Measurements from ENCODE around the gene SYS1. TPM values are rescaled to one million over a fixed set of nuclear protein-coding genes. Genes with fewer than 3 reads are reported as not detected.

The SYS1 gene
- total and polyA plus RNA-seq, 2 donors (not counting 1 experiment from before 2014, with no cell fraction given) = 25.3 to 57.7 TPM

GRCh38 chr20:45353746-45354145 is 9.2 kb upstream of the SYS1 start:
- H3K9me3 Mint-ChIP-seq (ENCODE audit: insufficient read depth) = no peaks in the 10 kb centered on the region
- no peak for ATAC-seq (ENCODE audit: low read depth)
- peaks cover 0 to under 1% of the 10 kb centered on the region in 2 donors for H3K4me1 ChIP-seq (ENCODE audit: control insufficient read depth in 2 of 2, insufficient read depth in 2 of 2, low read length in 2 of 2)
- intact Hi-C loops (cut with micrococcal nuclease) = no loop called here
- no peak overlapping the region for H3K4me2 ChIP-seq (replicated peaks; ENCODE audit: low read depth, low read length, poor library complexity, severe bottlenecking)
- no peak overlapping the region for H3K4me3 ChIP-seq (ENCODE audit: control extremely low read depth in 1 of 5, extremely low read depth in 1 of 5, insufficient read depth in 1 of 5, low read depth in 2 of 5, low read length in 4 of 5)
- H3K9me3 ChIP-seq (ENCODE audit: control extremely low read depth in 1 of 3, control insufficient read depth in 2 of 3, insufficient read depth in 1 of 3, low read length in 2 of 3) = no peaks in the 10 kb centered on the region
- CTCF ChIA-PET = interaction anchor here (1.0 to 3.7 kb wide), 2 partner anchors 9 to 83 kb away, joined by 3 to 13 read pairs; partner anchors contain the start of gene SYS1
- no peak overlapping the region for H3K9ac ChIP-seq (ENCODE audit: low read length)
- H3K4me1 Mint-ChIP-seq = no peaks in the 10 kb centered on the region
- no peak overlapping the region for H3K4me3 Mint-ChIP-seq
- no peak for DNase-seq
- H3K79me2 ChIP-seq (ENCODE audit: control insufficient read depth, insufficient read depth, low read length) = no peaks in the 10 kb centered on the region
- POLR2A ChIA-PET = no interaction called here
- H3K27ac Mint-ChIP-seq = no peak overlapping the region
- H3K27me3 Mint-ChIP-seq = no peaks in the 10 kb centered on the region
- TF ChIP-seq CTCF (IDR thresholded peaks at IDR 0.05) (no peak), EZH2 (IDR thresholded peaks at IDR 0.05; ENCODE audit: borderline replicate concordance, insufficient read depth, low read depth, low read length, poor library complexity, severe bottlenecking) (no peak)
- no peak overlapping the region for H2AFZ ChIP-seq (ENCODE audit: insufficient read depth, low read depth, low read length, poor library complexity, severe bottlenecking)
- no peaks in the 10 kb centered on the region for H4K20me1 ChIP-seq (ENCODE audit: control insufficient read depth, insufficient read depth, low read length, poor library complexity, severe bottlenecking)
- H3K36me3 ChIP-seq (replicated peaks in 1 of 2; ENCODE audit: control extremely low read depth in 1 of 2, control insufficient read depth in 1 of 2, extremely low read depth in 1 of 2, insufficient read depth in 2 of 2, low read length in 1 of 2) = no peaks in the 10 kb centered on the region
- 82% methylated on average over 1 of the region's 1 CpG for WGBS (ENCODE audit: insufficient coverage)
- H3K27me3 ChIP-seq (replicated peaks in 1 of 4; ENCODE audit: control extremely low read depth in 1 of 4, control insufficient read depth in 3 of 4, insufficient read depth in 4 of 4, low read length in 3 of 4) = peaks cover 0 to 5% (median 0%) of the 10 kb centered on the region in 4 experiments
- H3K27ac ChIP-seq (ENCODE audit: low read length in 2 of 2) = no peak overlapping the region

GRCh38 chr20:45354423-45355208 is 8.3 kb upstream of the SYS1 start:
- H3K4me2 ChIP-seq (replicated peaks; ENCODE audit: low read depth, low read length, poor library complexity, severe bottlenecking) = no peak overlapping the region
- H3K4me3 ChIP-seq (ENCODE audit: control extremely low read depth in 1 of 5, extremely low read depth in 1 of 5, insufficient read depth in 1 of 5, low read depth in 2 of 5, low read length in 4 of 5) = no peak overlapping the region
- no peaks in the 10 kb centered on the region for H3K9me3 ChIP-seq (ENCODE audit: control extremely low read depth in 1 of 3, control insufficient read depth in 2 of 3, insufficient read depth in 1 of 3, low read length in 2 of 3)
- no peak for ATAC-seq (ENCODE audit: low read depth)
- Mint-ChIP-seq H3K4me3 (no peak overlapping the region), H3K9me3 (ENCODE audit: insufficient read depth) (no peaks in the 10 kb centered on the region), H3K4me1 (no peaks in the 10 kb centered on the region), H3K27me3 (no peaks in the 10 kb centered on the region), H3K27ac (no peak overlapping the region)
- H3K27me3 ChIP-seq (replicated peaks in 1 of 4; ENCODE audit: control extremely low read depth in 1 of 4, control insufficient read depth in 3 of 4, insufficient read depth in 4 of 4, low read length in 3 of 4) = peaks cover 0 to 5% (median 0%) of the 10 kb centered on the region in 4 experiments
- no peaks in the 10 kb centered on the region for H4K20me1 ChIP-seq (ENCODE audit: control insufficient read depth, insufficient read depth, low read length, poor library complexity, severe bottlenecking)
- no peak for DNase-seq
- H2AFZ ChIP-seq (ENCODE audit: insufficient read depth, low read depth, low read length, poor library complexity, severe bottlenecking) = no peak overlapping the region
- TF ChIP-seq CTCF (IDR thresholded peaks at IDR 0.05) (no peak), EZH2 (IDR thresholded peaks at IDR 0.05; ENCODE audit: borderline replicate concordance, insufficient read depth, low read depth, low read length, poor library complexity, severe bottlenecking) (no peak)
- no peak overlapping the region for H3K9ac ChIP-seq (ENCODE audit: low read length)
- intact Hi-C loops (cut with micrococcal nuclease) = no loop called here
- no peaks in the 10 kb centered on the region for H3K79me2 ChIP-seq (ENCODE audit: control insufficient read depth, insufficient read depth, low read length)
- H3K4me1 ChIP-seq (ENCODE audit: control insufficient read depth in 2 of 2, insufficient read depth in 2 of 2, low read length in 2 of 2) = no peaks in the 10 kb centered on the region
- CTCF ChIA-PET = interaction anchor here (1.0 to 1.2 kb wide), 2 partner anchors 8 to 32 kb away, joined by 3 read pairs; partner anchors contain the start of gene SYS1
- no peak overlapping the region for H3K27ac ChIP-seq (ENCODE audit: low read length in 2 of 2)
- H3K36me3 ChIP-seq (replicated peaks in 1 of 2; ENCODE audit: control extremely low read depth in 1 of 2, control insufficient read depth in 1 of 2, extremely low read depth in 1 of 2, insufficient read depth in 2 of 2, low read length in 1 of 2) = no peaks in the 10 kb centered on the region
- 79% methylated on average over 7 of the region's 9 CpGs for WGBS (ENCODE audit: insufficient coverage)
- POLR2A ChIA-PET = no interaction called here

All from B cell (primary cell).